ENCODE results near the gene GAS2.

Gene GAS2

GRCh38 chr11:22674470-22675439 is 8.3 kb downstream of the GAS2 start:
- no peak for DNase-seq

- peak; percentile 50 for DNase-seq
Observed at GRCh38 chr11:22677153-22677903, 10.9 kb downstream of the GAS2 start.

DNA sequence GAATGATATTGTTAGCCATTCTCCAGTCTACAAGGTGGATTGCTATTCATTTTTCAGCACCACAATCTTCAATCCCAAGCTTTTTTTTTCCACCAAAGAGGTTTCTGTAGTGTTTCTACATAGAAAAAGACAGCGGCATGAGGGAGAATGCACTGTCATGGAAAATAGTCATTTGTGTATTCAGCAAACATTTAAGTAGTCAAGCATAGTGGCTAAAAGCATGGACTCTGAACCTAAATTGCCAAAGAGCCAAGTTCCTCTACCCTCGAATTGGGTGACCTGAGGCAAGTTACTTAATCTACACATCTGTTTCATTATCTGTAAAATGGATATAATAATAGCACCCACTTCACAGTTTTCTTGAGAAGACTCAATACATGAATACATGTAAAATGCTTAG is 14.2 kb downstream of the GAS2 start:
- DNase-seq: no peak

DNA sequence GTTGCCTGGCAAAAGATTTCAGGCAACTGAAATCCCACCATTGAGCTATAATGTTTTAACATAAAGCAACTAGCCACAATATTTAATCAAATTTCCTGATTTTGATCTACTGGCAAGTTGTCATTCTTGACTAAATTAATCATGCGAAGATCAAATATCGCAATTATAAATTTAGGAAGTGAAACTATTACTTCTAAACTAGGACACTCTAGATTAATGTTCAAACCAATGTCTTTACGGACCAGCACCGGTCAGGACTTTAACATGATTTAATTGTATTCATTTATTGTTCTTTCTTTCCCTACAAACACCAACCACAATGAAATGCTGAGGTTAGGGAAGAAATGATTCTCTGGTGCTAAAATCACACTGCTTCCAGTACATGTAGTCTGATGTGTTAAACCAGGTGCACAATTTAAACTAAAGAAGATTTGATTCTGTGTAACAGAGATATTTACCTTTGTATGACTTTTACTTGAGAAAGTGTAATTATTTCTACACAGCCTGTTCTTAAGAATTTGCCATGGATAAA is 14.9 kb downstream of the GAS2 start:
- DNase-seq: no peak

- no peak for DNase-seq
Observed at GRCh38 chr11:22684082-22684481, 17.7 kb downstream of the GAS2 start.

DNA sequence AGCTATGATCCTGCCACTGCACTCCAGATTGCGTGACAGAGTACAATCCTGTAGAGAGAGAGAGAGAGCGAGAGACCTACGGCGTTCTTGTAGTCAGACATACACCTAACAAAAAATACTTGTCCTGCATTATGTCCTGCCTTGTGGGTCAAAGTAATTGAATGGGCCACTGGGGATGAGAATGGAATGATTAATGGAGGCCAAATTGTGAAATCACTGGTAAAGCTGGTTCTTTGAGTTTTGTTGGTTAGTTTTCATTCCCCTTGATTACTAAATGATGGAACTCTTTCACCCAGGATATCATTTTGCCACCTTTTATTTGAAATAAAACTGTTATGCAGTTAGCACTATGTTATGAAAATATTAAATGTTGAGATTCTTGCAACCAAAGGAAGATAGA is 18.7 kb downstream of the GAS2 start:
- no peak for DNase-seq

DNA sequence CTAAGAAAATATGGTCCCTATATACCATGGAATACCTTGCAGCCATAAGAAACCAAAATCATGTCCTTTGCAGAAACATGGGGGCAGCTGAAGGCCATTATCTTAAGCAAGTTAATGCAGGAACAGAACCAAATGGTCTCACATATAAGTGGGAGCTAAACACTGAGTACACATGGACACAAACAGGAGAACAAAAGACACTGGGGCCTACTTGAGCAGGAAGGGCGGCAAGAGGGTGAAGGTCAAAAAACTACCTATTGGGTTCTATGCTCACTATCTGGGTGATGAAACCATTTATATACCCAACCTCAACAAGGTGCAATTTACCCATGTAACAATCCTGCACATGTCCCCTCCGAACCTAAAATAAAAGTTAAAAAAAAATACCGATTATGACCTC is 22.5 kb downstream of the GAS2 start:
- no peak for DNase-seq

GRCh38 chr11:22690257-22690656 is 23.8 kb downstream of the GAS2 start:
- no peak for DNase-seq

- no peak for DNase-seq
Observed at GRCh38 chr11:22690871-22691270, 24.5 kb downstream of the GAS2 start.

GRCh38 chr11:22699388-22699787 is 33.0 kb downstream of the GAS2 start:
- no peak for DNase-seq

DNA sequence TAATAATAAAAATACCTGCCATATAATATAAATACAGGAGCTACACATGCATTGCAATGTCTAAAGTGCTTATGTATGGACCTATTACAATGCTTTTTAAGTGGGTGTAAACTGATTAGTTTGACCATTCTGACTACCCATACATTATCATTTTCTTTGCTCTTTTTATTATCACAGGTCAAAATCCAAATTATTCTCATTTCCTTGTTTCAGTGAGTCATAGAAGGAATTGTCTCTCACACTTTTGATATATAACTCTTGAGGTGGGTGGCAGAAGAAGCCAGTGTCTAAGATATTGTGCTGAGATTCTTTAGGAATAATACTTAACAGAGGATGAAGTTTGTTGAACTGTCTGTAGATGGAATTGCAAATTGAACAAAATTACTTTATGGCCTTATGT is 35.6 kb downstream of the GAS2 start:
- DNase-seq: no peak

- DNase-seq: peak; percentile 41
Observed at GRCh38 chr11:22703040-22703439, 36.6 kb downstream of the GAS2 start.

DNA sequence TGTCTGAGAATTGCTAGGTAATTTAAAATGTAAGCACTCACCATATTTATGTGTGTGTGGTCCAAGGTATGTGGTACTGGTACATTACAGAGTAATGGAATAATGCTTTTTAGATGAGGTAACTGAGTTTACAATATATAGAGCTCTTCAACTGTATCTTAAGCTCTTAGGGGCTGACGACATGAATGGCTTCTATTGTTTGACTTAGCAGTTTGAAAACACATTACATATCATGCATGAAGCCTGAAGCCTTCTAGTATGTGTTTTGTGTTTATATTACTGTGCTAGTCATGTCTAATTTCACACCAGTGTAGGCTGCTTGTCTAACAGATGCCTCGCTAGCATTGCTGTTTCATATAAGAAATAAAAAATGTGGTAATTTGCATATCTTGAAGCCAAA is 37.2 kb downstream of the GAS2 start:
- no peak for DNase-seq

DNA sequence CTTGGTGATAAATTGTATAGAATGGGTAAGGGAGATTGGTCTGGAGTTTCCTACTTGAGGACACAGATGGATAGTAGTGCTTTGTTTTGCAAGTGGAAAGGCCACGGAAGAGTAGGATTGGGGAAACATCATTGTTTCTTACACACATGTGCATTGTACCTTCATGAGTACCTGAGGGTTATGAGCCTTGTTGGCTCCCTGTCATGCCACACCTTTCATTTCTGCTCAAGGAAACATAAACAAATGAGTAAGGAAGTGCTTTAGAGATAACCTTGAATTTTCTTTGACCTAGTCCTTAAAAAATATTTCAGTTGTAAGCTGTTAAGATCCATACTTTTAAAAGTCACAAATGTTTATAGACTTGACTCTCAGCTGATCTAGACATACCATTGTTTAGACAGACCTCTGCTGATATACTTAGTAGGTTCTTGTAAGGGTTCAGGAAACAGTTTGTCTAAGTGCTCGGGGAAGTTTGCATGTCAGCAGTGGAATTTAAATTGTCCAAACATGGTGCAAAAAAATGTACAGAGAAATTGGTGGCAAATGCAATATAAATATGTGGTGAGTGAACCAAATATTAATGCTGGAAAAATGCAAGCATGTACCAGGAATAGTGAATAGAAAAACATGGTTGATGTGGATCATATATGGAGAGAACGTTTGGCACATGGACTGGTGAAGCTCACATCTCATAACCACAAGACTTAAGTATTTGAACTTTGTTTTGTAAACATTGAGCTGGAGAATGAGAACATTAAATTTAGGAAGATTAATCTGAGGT is 40.9 kb downstream of the GAS2 start:
- DNase-seq: no peak

DNA sequence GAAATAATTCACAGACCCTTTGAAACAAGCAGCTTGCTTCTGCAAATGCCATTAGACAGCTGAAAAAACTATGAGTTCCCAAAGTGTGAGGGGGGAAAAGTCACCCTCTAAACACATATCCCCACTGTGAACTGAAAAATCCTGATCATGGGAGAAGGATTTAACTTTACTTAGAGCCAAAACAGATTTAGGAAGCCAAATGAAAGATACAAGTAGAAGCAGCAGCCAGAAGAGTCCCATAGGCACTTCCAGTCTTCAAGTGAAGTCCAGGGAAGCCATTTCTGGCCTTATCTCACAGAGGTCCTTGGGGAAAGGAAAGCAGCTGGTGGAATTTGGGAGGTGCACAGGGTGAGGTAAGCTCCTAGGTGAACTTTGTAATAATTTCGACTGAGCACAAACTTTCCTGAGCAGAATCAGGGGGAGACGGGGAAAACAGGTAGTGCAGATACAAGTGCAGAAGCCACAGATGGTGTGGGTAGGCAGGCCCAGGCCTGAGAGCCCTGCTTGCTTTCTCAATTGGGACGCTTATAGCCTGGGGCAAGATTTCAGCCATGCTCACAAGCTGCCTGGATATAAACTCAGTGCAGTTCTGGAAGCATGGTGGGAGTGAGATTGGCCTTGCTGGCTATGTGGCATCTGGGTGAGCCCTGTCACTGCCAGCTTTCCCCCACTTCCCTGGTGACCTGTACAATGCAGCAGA is 44.8 kb downstream of the GAS2 start:
- DNase-seq: no peak

- DNase-seq: no peak
Observed at GRCh38 chr11:22711880-22712279, 45.5 kb downstream of the GAS2 start.

- no peak for DNase-seq
Observed at GRCh38 chr11:22713336-22713735, 46.9 kb downstream of the GAS2 start.

GRCh38 chr11:22715971-22716370 is 49.6 kb downstream of the GAS2 start:
- no peak for DNase-seq

DNA sequence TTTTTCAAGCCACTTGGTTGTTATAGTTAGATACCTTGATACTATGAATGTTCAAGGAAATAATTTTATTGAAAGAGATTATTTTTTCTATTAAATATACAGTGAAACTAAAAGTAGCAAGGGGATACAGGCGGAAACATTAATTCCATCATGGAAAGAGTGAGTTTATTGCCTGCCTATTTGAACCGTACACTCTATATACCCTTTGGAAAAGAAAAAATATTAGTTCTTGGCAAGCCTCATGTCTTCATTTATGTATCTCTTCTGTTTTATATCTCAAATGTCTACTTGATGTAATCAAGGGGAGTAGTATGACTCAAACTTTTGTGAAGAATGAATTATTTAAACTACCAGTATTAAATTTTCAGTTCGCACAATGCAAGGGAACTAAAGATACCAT is 54.0 kb downstream of the GAS2 start:
- no peak for DNase-seq

DNA sequence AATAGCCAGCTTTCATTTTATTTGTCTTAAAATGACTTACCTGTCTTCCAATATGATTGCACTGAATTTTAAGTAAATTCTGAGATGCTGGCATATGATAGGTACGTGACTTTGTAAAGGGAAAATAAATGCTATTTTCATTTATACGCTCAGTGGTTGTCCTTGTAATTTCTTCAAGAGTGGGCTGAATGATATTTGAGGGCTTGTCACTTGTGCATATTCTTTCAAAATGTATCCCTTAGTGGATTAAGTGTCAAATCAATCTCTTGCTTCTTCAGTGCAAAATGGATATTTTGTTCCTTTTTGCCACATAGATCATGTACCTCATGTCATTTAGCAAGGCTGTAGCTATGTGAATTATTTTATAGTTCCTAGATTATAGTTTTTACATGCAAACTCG is 56.9 kb downstream of the GAS2 start:
- no peak for DNase-seq

DNA sequence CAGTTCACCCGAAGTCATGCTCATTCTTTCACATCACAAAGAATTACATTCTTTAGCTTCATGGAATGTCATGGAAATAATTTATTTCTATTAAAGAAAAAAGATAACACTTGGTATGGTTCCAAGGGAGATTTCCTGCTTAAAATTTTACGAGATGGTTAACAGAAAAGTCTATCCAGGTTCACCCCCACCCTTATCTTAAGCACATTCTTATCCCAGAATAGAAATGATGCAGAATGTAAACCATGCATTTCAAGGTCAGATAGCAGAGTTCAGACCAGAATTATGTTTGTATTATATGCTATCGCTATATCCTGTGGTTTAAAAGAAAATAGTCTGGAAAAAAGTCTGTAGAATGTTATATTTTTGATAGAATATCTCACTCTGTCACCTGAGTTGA is 58.7 kb downstream of the GAS2 start:
- DNase-seq: no peak
